ENCODE results near the gene SEMA3C.
A peak's percentile ranks its signal among the peaks of the same experiment; 100 is the strongest.

SEMA3C gene

DNA sequence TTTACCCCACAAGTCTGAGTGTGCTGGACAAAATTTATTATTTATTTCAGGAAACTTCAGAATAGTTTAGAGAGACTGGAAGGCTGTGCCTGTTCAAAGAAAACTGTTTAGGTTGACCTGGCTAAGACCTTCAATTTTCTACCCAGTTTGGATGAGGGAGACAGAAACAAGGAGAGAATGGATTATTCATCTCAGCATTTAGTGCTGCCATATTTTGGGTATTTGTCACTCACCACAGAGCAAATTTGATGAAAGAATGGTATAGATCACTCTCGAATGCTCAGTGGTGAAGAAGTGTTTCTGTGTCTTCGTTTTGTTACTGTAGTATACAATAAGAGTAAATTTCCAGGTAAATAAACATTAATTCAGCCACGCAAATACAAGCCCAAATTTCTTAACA is 71.8 kb downstream of the SEMA3C start:
- DNase-seq: no peak

DNA sequence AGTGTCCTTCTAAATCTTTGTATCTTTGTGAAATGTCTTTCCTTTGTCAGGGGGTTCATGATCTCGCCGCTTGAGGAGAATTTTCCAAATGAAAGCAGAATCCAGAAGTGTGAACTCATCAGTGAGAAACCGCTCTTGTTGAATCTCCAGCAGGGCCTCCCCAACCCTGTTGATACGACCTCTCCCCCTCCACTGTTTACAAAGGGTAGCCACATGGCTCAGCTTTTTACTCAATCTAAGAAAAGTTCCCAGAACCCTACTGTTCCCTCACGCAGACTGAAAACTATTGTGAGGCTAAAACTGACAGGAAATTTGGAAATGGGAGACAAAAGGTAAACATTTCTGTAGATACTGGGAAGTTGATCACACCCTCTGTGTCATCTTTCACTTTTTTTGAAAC is 73.9 kb downstream of the SEMA3C start:
- DNase-seq: no peak

DNA sequence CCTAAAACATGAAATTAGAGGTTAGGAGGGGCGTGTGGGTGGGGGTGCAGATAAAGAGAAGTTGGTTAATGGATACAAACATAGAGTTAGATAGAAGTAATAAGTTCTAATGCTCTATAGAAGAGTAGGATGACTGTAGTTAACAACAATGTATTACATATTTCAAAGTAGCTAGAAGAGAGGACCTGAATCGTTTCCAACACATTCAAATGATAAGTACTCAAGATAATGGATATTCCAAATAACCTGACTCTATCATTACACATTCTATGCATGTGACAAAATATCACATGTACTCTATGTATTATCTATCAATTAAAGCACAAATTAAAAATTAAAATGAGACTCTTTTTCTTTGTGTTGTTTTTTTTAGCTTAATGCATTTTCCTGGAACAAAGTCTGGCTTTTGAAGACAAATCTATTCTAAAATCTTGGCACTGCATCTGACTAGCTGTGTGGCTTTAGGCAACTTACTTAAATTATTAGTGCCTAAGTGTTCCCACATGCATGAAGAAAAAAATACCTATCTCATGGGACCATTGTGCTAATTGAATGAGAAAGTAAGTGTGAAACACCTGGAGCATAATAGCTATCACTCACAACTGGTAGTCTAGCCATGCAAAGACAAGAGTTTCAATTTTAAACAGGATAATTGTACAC is 75.7 kb downstream of the SEMA3C start:
- DNase-seq: no peak

DNA sequence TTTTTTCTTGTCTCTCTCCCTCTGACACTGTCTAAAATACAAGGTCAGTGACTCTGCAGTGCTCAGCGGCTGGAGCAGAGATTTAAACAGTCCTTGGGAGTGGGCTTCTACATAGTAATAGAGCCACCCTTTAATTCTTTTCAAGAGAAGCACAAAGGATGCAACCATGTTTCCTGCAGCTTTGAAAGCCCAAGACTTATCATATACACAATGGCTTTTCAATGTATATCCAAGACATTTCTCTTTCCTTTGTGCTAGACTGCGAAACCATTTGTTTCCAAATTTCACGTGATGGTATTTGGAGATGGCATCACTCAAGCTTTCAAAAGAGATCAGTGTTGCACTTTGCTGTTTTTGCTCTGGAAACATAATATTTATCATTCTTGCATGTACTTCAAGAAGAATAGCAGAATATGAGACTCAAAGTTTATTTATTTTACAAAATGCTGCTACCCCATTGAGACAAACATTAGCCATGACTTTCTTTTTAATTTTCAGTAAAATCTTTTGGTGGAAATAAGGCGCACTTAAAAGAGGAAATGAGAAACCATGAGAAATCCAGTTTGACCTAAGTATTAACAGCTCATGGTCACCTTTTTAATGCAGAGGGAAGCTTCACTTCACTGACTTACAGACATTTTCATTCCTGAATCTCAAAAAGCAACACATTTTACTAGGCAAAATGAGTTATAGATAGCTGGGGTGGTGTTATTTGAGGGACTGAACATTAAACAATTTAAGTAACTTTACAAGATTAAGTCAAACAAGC is 76.6 kb downstream of the SEMA3C start:
- DNase-seq: no peak

DNA sequence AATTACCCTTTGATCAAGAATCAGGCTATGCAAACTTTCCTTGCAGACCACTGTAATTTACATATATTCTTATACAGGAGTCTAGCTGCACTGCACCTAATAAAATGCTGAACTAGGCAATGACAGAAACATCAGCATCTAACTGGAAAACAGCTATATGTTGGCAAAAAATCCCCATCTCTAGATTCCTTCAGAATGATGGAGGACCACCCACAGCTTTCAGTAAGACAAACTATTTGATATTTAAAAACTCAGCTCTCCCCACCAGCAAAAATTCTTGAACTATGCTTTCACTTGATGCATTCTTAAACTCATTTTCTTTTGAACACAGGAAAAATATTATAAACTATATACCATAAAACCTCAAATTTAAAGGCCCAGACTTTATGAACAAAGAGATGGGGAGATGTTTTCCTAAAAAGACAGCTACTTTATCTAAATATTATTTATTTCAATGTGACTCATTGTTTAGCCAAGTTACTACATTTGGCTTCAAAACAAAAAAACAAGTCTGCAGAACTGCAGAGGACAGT is 77.4 kb downstream of the SEMA3C start:
- no peak for DNase-seq

DNA sequence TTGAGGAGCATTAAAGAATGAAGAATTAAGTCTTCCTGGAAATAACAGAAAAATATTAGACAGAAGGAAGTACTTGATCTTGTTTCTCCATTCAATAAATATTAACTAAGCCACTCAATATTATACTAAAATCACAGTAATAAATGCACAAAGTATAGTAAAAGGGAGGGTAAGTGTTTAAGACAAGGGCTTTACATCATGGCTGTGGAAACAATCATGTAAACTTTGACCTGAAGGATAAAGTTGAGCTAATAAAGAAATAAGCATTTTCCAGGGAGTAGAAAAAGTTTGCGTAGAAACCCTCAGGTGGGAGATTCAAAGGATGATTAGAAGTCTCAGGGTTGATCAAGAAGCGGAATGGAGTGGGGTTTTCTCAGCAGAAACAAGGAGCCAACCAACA is 78.2 kb downstream of the SEMA3C start:
- no peak for DNase-seq

DNA sequence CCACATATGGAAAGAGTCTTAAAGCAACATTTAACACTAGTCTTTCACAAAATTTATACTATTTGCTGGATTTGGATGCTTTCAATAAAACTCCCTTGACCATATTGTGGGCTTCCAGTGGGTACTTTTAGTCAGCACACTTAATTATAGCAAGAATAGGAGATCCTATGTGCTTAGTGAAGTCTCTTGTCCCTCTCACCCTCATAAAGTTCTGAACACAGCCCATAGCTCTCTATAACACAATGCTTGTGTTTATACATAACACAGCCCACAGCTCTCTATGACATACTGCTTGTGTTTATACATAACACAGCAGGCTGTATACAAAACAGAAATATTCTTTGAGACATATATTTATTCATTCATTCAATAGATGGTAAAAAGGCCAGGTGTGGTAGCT is 79.0 kb downstream of the SEMA3C start:
- DNase-seq: no peak

DNA sequence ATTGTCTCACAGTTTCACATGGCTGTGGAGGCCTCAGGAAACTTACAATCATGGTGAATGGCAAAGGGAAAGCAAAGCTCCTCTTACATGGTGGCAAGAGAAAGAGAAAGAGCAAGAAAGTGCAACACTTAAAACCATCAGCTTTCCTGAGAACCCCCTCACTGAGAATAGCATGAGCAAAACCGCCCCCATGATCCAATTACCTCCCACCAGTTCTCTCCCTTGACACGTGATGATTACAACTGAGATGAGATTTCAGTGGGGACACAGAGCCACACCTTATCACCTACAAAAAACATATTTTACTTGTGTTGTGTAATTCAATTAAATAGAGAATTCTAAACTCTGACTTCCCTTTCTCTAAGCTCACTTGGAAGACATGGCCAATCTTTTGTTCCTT is 80.2 kb downstream of the SEMA3C start:
- no peak for DNase-seq

DNA sequence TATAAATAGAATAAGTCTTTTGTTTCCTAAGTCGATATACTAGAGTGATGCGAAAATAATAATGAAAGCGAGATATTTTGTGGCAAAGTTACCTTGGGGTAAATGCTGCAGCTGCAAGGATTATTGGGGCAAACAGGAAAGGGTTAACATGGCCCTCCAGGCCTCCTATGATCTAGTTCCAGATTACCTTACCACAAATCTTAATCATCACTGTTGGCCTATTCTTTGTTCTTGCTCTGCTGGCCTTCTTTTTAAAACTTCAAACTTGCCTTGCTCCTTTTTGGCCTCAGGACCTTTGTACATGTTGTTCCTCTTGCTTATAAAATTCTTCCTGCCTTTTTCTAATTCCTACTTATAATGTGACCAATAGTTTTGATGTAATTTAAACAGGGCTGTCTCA is 81.5 kb downstream of the SEMA3C start:
- no peak for DNase-seq

DNA sequence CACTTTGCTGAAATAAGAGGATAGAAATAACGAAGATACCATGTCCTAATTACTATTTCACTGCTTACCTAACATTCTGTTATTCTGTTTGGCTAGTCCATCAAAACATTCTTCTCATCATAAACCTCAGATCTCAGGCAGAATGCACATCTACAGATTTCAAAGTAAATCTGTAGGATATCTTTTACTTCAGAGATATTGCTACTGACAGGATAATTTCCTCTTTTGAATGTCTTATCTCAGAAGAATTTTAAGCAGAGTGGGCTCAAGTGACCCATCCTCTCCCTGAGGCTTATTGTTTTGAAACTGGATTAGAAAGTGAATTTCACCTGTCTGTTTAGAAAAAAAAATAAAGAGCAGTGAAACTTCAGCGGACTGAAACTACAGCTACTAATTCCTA is 83.6 kb downstream of the SEMA3C start:
- DNase-seq: no peak

DNA sequence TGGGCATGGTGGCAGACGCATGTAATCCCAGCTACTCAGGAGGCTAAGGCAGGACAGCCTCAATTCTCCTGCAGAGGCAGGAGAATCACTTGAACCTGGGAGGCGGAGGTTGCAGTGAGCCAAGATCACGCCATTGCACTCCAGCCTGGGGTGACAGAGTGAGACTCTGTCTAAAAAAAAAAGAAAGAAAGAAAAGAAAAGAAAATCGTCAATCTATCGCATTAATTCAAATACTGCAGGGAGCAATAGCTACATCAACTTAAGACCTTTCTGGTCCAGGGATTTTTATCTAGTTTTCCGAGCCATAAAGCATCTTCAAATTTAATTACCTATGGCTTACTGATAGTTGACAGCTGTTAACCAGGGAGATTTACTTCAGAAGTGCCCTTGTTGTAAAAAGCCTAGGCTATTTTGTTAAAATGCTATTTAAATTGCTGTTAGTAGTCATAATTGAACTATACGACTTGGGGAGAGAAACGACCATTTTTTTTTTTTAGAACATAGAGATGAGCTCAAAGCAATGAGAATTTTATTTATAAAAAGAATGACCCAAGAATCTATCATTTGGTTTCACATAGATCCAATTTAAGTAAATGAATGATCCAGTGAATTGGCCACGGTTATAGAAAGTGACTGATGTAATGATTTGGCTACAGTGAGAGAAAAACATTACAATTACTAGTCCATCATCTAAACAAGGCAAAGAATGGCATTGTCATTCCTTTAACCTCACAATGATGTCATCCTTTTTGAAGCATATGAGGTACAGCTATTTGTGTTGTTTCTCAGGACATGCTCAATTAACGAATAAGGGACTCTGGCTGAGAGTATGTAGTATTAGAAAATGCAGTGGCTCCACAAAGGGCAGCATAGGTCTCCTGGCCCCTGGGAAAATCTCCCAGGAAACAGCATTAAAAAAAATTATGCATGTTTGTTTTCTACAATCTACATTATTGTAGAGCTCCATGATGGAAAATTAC is 85.3 kb downstream of the SEMA3C start:
- peak; percentile 84 for DNase-seq

DNA sequence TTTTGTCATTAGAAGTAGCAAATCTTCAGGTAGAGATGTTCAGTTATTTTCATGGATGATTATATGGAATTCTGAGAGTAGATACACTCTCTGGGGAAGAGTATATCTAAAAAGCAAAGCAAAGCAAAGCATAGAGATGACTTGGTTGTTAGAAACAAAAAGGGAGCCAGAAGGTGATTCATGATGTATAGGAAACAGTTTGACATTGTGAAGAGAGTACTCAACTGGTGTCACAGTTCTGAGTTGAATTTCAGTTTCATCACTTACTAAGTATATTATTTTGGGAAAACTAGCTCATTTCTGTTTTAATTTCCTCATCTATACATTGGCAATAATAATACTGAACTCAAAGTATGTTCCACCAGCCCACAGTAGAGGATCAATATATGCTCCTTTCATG is 86.8 kb downstream of the SEMA3C start:
- no peak for DNase-seq

DNA sequence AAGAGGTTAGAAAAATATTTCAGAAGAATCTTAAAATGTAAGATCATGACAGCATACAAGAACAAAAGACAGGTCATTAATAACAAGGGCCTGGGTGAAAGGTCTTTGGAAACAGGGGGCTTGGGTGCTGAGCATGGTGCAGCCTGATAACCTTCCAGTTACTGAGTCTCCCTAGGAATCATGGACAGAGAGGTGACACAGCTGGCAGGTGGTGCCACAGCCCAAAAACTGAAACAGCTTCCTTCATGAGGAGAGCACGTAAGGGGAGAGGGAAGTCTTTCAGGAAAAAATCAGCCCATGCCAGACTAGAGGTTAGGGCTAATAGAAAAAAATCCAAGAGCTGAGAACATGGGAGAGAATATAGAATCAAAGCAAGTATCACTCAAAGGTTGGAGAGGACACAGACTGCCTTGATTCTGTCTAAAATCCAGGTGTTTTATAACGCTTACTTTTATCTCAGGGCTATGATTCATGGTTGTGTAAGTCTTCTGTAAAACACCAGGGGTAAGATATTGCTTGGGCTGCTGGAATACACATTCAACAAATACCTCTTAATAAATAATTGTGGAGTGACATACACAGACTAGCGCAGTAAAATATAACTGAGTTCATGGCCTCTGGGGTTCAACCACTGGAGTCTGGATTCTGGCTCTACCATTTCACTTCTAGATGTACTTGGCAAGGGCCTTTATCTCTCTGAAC is 88.1 kb downstream of the SEMA3C start:
- DNase-seq: no peak

DNA sequence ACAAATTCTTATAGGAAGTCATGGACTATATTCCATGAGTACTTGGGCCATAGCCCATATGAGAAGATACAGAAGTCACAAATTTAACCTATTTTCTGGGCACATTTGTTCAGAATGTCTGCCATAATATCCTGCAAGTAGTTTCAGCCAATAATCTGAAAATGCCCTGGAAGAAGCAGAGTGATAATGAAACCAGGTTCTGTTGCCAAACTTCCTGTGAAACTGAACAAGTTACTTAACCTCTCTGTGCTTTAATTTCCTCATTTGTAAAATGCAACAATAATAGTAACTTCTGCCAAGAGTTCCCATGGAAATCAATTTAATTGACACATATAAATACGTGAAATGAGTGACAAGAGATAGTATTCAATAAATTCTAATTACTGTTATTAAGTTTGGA is 88.8 kb downstream of the SEMA3C start:
- no peak for DNase-seq

DNA sequence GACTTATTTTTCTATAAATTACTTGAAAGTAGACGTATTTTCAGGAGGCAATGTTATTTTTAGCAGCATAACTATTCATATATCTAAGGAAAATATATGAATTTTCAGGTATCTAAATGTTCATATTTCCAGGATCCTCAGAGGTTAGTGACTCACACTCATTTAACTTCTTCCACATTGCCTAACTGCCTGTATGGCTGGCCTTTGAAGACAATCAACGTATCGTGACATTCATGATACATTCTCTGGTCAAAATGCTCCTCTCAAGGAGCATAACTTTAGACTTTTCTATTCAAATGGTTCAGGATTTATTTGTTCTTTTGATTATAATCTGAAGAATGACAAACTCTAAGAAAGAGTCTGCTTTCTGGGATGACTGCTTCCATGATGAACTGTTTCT is 89.3 kb downstream of the SEMA3C start:
- no peak for DNase-seq

DNA sequence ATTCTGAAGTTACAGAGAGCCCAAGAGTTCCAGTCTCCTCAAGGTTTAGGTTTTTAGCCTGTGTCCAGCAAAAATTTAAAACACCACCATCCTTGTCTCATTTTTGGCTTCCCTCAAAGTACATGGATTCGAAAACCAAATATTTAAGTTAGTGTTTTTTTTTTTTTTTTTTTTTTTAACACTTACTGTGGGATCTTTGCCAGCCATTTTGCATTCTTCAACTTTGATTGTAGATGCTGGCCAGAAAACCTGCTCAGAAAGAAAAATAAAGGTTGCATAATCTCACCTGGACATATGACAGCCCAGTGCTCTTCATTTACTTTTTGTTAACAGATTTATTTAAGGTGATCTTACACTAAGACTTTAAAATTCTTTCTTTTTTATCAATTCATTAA is 91.6 kb downstream of the SEMA3C start:
- no peak for DNase-seq

DNA sequence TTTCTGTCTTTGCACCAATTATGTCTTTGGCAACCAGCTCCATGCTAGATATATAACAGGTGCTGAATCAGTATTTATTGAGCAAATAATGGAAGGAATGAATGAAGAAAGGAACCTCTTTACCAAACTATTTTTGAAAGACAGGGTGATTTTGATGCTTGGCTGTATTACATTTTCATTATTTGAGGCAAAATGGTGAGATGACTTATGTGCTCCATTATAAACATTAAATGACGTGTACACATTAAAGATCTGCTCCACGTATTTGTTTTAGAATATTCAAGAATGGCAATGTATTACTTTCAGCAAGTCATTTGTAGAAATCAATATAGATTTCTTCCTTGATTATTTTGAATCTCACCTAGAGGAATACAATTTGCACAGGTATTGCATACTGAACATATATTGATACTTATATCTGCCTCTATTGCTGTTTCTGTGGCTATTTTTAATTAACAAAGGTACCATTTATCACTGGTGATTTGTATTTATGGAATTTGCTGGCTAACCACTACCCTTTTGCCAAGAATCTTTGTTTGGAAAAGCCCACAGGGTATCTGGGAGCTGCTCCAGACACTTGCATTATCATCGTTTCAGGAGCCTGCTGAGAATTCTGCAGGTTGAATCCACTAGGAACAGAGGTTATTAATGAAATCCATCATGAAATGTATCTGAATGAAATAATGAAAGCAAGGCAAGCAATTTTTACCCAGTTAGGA is 92.2 kb downstream of the SEMA3C start:
- DNase-seq: no peak

DNA sequence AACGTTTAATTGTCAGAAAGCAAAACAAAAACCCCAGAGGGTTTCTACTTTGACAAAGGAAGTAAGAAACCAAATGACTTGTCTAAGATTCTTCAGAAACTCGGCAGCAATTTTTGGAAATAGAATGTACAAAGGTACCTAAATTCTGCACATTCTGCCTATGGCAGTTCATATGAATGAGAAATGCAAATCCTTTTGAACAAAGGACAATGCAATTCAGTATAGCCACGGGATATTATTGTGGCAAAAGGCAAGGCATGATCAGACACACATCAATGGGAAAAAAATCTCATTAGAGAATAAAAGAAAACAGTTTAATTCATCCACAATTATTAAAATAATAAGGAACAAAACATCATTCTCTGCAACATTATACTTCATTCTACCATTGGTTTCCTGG is 93.4 kb downstream of the SEMA3C start:
- DNase-seq: no peak

DNA sequence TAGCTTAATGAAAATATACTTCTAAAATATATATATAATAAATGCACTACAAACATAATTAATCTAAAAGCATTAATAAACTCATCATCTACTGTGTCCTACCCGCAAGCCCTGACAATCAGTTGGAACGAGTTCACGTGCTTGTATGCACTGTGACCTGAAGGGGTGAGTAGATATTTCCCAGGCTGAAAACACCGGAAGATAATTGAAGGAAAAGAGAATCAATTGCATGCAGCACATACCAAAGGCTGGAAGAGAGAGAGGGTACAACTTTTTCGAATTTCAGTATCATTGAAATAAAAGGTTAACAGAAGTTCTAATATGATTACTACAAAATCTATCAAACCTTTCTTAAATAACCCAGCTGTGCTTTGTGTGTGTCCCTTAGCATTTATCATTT is 94.6 kb downstream of the SEMA3C start:
- no peak for DNase-seq

DNA sequence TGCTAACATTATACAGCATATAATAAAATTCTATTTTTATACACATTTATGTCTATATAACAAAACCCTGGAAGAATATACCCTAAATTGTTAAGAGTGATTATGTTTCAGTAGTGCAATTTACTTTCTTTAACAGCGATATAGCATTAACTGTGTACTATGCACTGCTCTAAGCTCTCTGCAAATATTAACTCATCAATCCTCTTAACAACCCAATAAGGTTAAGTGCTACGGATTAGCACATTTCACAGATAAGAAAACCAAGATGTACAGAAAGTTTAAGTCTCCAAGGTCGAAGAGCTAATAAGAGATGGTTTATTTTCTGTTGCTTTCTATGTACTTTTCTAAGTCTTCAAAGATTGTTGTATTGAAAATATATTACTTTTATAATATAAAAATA is 95.8 kb downstream of the SEMA3C start:
- no peak for DNase-seq

DNA sequence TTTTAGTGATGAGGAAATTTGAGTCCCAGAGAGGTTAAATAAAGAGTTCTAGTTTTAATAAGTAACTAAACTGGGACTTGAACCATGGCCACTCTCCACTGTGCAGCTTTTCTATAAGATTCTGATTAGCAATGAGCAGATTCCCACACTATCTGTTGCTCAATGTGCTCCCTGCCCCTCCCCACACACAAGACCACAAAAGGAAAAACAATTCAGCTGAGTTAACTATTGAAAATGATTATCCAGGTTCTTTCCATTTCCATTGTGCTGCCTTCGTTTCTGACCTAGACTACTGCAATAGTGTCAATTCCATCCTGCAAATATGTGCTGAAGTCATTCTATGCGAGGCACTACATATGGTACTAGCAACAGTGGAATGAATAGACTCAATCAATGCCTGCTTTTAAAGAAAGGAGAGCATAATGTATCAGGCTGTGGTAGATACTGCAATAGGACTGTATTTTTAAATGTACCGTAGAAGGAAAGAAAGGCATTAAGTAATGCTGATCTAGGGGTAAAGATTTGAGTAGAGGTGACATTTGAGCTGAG is 97.0 kb downstream of the SEMA3C start:
- DNase-seq: no peak

DNA sequence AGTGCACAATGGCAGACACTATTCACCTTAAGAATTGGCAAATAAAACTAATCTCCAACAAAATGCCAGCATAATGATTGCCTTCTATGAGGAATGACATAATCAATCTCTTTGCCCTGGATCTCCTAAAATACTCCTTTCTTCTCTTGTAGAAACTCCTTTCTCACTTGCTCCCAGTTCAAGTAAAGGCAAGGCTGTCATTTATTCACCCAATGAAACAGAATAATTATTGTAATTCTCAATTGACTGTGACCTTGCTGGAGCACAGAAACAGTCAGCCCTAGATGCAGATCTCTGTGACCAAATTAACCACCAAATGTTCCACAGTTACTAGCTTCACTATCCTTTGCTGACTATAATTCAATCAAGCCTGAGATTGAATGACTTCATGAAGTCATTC is 99.3 kb downstream of the SEMA3C start:
- DNase-seq: no peak
